Suppressor macrophage (primary cell): ENCODE results near the gene TAPT1.
A peak's percentile ranks its signal among the peaks of the same experiment; 100 is the strongest.
"Not testable (repeated sequence)": the region's sequence is repeated elsewhere in the genome, so short reads cannot be mapped to it uniquely, and the experiment has no call there.

Source experiments
- DNase-seq, 4 experiments: peaks; one replicate each; pipeline ENCODE4 v3.0.0-alpha.2; 2020 to 2022

The TAPT1 gene

DNA sequence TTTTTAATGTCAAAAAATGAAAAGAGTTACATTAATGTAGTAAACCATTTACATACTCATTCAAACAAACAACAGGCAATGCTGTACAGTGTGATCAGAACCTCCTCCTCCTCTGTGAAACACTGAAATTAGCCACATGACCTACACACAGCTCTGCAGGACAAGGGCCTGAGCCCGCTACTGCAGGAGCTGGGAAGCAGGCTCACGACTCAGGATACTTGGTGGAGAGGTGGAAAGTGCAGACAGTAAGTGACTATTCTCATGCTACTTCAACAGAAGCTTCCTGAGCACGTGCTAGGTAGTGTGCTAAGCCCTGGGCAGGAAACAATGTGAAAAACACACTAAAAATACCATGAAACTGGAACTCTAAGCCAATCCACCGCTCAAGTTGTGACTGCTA lies 56.8 kb downstream of the TAPT1 start:
- no peak for DNase-seq

DNA sequence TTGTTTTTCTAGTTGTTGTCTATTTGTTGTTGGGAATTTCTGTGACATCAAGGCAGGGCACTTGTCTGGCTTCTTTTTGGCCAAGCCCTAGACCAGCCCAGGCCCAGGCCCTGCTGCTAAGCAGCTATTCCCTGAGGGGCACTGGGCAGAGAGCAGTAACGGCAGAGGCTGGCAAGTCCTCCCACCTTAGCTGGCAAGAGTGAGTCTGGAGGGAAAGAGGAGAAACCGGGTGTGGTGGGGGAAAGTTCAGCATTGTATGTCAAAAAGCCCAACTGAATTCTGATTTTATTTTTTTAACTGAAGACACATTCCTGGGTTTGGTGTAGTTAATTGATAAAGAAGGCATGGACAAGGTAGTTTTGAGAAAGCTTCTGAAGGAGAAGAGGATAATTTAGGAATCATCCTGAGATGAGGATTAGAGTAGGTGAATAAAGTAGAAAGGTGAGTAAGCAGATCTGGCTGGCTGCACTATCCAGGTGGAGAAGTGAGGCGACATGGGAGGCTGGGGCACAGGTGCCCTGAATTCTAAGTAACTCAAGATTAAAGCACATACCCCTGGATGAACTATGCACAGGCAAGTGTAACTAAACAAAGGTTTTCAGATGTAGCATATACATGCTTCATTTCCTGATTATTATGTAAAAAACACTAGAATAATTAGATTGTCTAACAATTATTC lies 57.4 kb downstream of the TAPT1 start:
- DNase-seq, result no peak

DNA sequence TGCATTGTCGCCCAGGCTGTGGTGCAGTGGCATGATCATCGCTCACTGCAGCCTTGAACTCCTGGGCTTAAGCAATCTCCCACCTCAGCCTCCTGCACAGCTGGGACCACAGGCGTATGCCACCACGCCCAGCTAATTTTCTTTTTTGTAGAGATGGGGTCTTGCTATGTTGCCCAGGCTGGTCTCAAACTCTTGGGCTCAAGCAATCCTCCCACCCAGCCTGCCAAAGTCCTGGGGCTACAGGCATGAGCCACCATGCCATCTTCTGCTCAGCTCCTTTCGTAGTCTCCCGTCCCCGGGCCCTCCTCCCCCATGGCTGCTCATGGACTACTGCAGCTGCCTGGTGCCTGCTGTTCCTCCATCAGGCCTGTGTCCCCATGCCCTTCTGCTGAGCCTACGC lies 58.1 kb downstream of the TAPT1 start:
- no peak for DNase-seq

DNA sequence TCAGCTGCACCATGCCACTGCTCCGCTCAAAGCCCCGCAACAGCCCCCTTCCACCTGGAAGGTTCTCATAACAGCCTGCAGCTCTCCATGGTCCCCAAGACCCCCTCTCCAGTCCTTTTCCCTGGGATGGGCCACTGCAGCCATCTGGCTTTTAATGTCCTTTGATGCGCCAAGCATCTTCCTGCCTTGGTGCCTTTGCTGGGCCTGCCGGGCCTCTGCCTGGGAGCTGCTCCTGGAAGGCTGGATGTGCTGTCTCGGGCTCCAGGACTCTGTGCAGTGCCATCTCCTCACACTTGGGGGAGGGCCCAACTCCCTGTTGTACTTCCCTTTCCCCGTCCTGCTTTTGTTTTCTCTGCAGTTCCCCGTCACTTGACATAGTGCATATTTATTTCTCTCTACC lies 60.3 kb downstream of the TAPT1 start:
- DNase-seq, result no peak

DNA sequence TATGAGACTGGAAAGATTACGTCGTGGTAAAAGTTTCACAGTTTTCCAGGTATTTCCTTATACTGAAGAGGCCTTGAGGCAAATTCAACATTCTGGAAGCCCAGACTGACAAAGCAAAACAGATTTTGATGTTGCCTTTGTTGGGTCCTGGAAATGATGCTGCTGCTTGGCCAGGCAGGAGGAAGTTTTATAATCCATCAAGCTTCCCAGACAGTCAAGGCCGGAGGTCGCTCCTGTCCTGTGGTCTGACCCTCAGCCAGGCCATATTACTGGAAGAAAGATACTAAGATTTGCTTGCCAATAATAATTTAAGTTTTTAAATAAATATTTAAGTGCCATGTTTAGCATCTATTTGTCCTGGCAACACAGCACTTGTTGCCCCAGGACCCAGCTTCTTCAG lies 63.4 kb downstream of the TAPT1 start:
- DNase-seq, result no peak

DNA sequence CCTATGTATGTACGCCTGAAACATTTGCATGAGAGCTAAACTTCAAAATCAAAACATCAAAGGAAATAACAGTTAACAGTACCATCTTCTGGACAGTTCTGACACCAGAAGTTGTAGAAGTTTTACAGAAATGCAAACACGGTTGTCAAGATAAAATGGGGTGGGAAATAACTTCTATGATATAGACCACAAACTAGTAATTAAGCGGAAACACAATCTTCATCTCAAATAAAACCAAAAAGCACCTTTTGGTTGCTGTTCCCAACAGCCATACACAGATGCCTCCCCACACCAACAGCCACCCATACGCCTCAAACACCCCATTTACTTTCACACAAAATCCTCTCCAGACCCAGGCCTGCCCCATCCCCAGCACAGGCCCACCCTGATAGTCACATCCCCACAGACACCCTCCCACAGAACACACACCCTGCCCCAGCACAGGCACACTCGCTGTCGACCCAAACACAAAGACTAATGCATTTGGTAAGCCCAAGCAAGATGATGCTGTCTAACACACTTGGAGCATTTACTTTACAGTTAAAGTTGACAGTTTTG lies 64.3 kb downstream of the TAPT1 start:
- DNase-seq, result no peak

DNA sequence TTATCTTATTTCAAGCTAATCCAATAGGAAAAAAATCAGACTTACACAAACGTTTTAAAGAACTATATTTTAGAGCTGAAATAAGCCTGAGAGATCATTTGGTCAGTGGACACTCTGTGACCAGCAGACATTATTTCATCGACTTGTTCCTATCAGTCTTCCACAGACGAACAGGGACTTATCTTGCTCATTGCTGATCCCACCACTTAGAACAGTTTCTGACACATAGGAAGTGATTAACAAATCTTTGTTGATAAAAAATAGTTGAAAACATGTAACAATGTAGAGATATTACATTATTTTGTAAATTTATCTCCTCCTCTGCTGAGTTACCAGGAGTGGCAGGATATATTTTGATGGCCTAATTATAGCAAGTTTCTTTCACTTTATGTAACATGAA lies 65.8 kb downstream of the TAPT1 start:
- no peak for DNase-seq

DNA sequence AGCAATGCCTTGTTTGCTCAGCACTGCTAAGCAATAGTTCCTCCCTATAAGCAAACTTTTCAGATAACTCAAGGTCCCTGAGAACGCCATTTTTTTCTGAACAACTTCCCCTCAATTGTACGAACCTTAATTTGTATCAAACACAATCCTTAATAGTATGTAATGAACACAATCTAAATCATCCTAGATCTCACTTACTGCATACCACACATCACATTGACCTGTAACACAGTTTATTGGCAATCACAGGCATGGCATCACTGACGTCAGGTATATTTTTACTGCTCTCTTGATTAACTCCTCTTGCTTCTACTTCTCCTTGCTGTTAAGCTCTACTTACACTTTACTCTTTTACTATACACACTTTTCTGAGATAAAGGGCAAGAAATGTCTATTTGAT lies 67.0 kb downstream of the TAPT1 start:
- no peak for DNase-seq

DNA sequence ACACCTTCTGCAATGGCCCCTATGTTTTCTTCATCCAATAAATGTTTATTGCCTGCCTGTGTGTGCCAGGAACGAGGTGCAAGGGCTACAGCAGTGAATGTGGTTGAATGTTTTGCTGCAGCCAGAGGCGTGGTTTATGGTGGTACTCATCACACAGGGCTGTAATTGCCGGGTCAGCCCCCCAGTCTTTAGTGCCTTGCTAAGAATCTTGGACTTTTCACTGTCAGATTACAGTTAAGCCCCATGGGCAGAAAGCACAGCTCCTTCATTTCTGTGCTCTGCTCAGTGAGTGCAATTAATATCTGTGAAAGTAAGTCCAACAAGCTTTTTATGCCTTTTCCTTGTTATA lies 67.8 kb downstream of the TAPT1 start:
- DNase-seq, result no peak

DNA sequence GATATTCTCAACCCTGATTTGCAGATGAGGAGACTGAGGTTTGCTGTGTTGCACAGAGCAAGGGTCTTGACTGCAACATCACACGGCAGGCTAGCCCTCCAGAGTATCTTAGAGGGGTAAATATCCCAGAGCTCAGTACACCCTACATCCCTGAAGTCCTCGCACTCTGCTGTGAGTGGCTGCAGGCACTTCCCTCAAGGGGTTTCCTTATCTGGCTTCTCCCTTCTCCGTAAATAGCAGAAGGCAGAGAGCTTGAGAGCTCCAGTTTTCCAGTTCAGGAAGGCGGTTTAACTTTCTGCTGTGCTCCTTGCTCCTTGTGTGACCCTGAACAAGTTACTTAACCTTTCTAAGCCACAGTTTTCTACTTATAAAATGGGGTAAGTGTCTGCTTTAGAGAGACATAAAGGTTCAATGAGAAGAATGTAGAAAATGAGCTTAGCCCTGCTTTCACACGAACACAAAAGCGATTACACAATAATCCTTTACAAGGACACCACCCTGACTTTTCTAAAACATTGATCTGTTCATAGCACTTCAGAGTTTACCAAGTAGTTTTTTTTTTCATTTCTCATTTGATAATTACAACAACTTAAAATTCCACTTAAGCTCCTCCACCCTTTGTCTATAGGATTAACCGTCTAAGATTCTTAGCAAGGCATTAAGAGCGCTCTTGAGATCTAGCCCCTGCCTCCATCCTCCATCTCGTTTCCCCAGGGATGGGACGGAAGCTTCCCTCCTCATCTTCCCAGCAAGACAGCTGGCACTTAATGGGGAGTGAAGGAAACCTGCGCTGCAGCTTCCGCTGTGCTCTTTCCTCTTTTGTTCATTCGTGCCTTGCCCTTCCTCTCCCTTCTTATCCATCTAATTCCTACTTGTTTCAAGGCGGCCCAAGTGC lies 68.4 kb downstream of the TAPT1 start:
- peak in 1 of 4 experiments; percentile 4 for DNase-seq

DNA sequence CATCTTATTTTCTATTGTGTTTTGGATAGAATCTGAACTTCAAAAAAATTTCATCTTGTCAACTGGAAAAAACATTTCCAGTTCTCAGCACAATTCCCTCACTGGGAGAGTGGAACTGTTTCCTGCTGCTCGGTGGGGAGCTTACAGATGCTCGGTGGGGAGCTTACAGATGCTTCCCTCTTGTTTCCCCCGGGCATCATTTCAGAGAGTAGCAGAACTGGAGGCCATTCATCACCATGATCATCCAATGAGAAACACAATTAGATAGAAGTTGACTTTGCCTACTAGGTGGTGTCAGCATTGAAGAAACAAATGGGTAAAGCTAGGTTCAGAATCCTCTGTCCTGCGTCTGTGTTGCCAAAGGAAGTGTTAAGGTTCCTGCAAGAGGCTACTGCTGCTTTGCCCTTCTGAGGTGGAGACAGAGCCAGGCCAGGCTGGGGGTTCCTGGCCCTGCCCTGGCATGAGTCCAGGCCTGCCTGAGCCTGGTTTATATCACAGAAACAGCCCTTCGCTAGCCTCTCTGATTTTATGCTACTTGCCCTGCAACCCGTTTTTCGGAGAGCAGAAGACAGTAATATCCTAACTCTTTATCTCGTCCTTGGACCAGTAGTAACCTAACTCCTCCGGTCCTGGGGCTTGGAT lies 70.6 kb downstream of the TAPT1 start:
- DNase-seq, result no peak

DNA sequence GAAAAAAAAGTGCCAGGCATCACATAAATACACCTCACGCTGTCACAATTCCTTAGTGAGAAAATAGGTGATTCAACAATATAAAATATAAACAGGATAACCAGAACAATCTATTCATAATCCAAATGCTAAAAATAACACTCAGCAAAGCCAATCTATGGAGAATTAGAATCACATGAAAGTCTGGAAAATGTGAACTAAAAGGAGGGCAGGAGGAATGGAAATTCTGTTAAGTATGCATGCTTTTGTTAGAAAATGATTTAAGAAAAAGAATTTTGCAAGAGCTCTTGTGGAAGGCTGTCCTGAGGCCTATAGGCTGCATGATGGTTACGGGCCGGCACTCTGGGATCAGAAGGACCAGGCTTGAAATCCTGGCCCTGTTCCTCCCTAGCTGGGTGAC lies 71.8 kb downstream of the TAPT1 start:
- DNase-seq, result no peak

DNA sequence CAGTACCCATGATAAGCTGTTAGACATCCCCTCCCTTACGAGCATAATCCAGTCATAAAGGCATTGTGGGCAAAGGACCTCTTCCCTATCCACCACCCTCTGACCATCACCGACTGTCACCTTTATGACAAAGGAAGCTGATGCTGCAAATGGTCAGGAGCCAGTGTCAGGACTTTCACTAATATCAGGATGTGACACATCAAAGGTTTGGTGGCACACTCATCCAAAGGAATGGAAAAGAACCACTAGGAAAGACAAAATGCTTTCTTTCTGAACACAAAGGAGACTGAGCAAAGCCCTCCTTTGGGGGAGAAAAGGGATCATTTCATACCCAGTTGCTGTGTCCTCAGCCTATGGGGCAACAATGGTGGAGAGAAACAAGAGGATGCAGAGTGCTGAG lies 75.6 kb downstream of the TAPT1 start:
- no peak for DNase-seq

DNA sequence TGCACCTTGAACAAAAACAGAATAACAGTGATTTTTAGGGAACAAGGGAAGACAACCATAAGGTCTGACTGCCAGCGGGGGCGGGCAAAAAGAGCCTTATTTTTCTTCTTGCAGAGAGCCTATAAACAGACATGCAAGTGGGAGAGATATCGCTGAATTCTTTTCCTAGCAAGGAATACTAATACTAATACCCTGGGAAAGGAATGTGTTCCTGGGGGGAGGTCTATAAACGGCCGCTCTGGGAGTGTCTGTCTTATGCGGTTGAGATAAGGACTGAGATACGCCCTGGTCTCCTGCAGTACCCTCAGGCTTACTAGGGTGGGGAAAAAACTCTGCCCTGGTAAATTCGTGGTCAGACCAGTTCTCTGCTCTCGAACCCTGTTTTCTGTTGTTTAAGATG lies 81.4 kb downstream of the TAPT1 start:
- DNase-seq, result not testable (repeated sequence)

DNA sequence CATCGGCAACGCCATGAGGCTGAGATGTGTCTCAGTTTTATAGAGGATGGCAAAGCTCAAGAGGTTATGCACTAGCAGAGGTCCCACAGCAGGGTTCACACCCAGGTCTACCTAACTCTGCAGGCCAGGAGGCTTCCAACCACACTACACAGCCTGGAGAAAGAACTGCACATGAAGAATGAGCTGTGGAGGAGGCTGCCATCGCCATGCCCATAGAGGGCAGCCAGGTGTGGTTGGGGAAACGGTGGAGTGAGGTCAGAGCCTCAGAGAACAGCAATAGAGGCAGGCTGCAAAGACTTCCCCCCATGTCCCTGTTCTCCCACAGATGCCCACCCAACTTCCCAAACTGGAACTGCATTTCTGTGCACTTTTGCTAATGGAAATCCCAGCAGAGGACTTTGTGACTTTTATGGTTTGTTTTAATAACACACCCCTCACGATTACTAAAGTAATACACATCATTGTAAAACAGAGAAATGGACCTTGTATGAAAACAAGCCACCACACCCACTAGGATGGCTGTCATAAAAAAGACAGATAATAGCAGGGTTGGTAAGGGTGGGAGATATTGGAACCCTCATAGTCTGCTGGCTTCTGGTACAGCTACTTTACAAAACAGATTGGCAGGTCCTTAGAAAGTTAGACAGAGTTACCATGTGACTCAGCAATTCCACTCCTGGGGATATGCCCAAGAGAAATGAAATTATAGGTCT lies 83.5 kb downstream of the TAPT1 start:
- no peak for DNase-seq

DNA sequence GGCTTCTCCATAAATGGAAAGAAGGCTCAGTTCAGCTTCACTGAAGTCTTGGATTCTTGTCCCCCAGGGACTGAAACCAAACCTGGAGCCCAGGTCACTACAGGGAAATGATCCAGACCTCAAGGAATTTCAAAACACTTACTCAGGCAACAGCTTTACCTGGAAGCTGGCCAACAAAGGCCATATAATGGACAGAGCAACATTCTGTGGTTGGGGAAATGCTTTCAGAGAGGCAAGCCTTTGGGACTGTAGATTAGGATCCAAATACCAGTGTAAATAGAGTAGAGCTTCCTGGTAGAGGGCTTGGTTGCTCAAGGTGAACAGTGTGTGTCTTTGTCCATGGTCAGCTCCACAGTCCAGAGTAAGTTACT lies 85.4 kb downstream of the TAPT1 start:
- no peak for DNase-seq

DNA sequence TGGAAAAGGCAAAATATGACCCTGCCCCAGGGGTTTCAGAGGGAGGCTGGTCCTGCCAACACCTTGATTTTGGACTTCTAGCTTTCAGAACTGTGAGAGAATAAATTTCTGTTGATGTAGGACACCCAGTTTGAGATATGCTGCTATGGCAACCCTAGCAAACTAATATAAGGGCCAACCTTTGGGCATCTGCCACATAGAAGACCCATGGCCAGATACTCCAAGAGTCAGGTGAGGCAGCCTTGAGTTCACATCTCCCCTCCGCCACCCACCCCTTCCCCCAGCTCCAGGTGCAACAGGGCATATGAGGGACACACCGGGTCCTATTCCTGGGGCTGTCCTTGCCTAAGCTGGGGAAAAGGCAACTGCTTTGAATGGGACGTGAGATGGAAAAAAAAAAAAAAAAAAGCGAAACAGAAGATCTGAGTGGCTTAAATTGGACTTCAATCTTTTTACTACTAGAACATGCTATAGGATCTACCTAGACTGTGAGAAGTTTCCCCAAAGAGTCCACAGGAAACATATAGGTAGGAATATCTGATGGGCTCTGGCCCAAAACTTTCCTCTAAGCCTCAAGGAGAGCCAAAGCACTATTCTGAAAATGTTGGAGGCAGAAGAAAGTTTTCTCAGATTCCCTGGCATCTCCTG lies 85.9 kb downstream of the TAPT1 start:
- no peak for DNase-seq

DNA sequence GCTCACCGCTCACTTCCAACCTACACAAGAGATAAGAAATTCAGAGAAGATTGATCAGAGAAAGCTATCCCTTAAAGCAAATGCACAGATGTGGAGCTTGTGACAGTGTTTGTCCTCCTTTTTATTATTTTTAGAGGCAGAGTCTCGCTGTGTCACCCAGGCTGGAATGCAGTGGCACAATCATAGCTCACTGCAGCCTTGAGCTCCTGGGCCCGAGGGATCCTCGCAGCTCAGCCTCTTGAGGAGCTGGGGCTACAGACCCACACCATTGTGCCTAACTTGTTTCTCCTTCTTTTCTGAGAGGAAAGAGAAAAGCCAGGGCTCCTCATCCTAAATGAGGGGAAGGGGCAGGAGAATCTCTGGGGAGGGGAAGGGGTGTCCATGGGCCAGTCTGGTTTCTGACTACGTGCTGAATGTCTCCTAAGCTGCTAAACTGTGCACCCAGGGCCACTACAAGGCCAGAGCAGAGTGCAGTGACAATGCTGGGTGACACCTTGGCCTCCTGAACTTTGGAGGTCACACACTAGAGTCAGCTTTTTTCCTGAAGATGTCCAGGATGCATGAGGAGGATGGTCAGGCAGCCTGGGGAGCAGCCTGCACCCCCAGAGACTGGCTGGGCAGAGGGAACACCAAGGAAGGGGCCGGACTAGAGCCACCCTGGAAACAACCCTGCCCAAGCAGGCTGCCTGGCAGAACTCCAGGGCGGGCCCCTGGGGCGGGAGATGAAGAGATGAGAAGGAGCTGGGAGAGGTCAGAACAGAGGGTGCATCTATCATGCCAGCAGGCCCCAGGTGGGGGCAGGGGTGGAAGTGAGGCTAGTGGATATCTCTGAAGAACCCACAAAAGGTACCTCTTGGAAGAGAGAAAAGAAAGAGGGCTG lies 87.0 kb downstream of the TAPT1 start:
- no peak for DNase-seq

DNA sequence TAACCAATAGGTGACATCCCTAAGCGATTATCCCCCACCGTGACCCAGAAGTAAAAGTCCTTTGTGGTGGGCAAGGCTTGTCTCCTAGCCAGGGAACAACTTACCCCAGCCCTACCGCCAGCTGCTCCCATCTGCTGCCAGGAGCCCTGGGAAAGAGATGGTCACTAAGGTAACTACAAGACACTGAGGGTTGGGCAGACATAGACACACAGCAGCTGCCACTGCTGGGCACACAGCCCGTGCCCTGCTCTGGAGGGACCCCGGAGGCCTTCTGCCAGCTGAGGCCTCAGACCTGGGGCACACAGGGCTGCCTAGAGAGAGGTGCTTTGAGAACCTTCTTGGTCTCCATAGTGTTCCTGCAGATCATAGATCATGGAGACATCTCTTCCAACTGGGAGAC lies 89.4 kb downstream of the TAPT1 start:
- DNase-seq, result no peak

DNA sequence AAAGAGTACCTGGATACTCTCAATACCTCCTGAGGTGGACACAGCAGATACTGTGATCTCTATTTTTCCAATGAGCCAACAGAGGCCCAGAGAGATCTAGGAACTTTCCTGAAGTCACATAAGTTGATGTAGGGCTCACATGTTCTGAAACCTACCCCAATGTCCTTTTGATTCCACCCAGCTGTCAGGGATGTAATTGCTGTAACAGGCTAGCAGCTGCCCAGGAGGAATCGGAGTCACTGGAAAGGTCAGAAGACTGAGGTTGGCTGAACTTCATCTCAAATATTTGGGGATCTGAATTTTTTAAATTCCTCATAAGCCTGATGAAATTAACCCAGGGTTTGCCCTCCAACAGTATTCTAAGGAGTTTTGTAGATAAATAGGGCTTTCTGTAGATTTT lies 90.0 kb downstream of the TAPT1 start:
- DNase-seq, result no peak

DNA sequence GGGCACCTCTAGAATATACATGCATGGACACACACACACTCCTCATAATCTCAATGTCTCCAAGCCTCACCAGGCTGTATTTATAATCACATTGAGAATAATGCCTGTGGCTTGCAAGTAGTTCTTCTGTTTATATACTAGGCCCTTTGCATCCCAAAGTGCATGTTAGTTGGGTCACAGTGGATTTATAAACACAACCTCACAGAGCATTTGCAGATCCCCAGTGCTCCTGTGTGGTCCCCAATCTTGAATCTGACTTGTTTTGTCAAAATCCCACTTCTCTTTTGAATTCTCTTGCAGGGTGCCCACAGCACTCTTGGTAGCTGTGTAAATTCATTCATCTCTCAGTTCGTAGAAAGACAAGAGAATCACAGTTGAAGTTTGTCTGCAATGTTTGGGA lies 92.9 kb downstream of the TAPT1 start:
- no peak for DNase-seq
